ENCODE measurements around the gene FREY1. TPM values are rescaled to one million over a fixed set of nuclear protein-coding genes. Genes with fewer than 3 reads are reported as not detected.

FREY1 gene
- total RNA-seq, 1 donor from 2014 or later: 0.53 TPM

DNA sequence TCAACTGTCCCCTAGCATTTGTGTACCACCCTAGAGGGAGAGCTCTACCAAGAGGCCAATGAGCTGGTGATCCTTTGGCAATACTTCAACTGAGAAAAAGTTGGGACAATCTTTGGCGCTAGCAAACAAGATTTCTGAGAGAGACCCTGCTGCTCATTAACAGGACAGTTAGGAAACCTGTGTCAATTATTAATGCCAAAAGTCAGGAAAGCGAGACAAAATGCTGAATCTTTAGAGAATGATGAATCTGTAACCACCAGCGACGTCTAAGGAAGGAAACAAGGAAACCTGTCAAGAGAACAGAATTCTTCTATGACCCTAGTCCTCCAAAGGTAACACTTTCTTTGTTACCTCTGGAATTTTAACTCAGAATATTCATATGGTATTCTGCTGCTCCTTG, 35.3 kb upstream of the FREY1 start:
- no peaks in the 10 kb centered on the region for H3K4me1 ChIP-seq
- no peak overlapping the region for H3K27ac ChIP-seq
- intact Hi-C loops (cut with DNase I): no loop called here
- DNase-seq (no peak), ATAC-seq (no peak)
- peaks cover 85% of the 10 kb centered on the region for H3K36me3 ChIP-seq
- H3K9me3 ChIP-seq: no peaks in the 10 kb centered on the region
- H3K27me3 ChIP-seq (ENCODE audit: low read depth): no peaks in the 10 kb centered on the region
- no peak overlapping the region for H3K4me3 ChIP-seq
- TF ChIP-seq, protein P1, sequence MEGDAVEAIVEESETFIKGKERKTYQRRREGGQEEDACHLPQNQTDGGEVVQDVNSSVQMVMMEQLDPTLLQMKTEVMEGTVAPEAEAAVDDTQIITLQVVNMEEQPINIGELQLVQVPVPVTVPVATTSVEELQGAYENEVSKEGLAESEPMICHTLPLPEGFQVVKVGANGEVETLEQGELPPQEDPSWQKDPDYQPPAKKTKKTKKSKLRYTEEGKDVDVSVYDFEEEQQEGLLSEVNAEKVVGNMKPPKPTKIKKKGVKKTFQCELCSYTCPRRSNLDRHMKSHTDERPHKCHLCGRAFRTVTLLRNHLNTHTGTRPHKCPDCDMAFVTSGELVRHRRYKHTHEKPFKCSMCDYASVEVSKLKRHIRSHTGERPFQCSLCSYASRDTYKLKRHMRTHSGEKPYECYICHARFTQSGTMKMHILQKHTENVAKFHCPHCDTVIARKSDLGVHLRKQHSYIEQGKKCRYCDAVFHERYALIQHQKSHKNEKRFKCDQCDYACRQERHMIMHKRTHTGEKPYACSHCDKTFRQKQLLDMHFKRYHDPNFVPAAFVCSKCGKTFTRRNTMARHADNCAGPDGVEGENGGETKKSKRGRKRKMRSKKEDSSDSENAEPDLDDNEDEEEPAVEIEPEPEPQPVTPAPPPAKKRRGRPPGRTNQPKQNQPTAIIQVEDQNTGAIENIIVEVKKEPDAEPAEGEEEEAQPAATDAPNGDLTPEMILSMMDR (IDR thresholded peaks at IDR 0.05): no peak

DNA sequence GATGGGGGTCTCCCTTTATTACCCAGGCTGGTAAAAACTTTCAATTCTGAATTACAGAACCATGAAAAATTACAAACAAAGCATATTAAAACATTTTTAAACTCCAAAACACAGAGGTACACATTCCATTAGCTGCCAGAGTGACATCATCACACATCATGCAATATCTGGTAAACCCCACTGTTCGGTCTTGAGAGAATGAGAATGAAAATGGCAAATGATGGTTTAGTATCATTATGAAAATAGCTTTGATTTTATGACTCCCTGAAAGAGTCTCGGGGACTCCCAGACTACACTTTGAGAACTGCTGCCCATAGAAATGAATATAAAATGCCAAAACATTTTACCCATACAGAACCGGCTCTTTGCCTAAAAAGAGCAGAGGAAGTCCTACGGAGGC, 34.2 kb upstream of the FREY1 start:
- no peaks in the 10 kb centered on the region for H3K9me3 ChIP-seq
- no peak overlapping the region for H3K27ac ChIP-seq
- H3K36me3 ChIP-seq: peaks cover 85% of the 10 kb centered on the region
- no peak overlapping the region for H3K4me3 ChIP-seq
- DNase-seq: no peak
- TF ChIP-seq, protein P1 (IDR thresholded peaks at IDR 0.05): no peak
- H3K4me1 ChIP-seq: no peaks in the 10 kb centered on the region
- intact Hi-C loops (cut with DNase I): no loop called here
- no peaks in the 10 kb centered on the region for H3K27me3 ChIP-seq (ENCODE audit: low read depth)
- ATAC-seq: no peak

DNA sequence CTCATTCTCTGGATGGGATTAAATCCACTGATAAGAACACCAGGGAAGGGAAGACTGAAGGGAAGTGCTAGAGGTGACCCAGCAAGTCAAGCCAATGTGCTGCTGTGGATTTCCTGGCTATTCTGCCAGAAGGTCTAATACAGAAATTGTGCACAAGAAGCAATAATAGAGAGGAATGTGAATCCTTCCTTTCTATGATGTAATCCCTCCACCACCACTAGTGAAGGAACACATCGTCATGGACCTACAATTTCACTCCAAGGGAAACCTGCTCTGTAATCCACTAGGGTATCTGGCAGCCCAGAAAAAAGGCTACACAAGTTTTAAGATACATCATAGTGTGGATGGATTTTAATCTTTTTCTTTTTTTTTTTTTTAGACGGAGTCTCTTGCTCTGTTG, 32.8 kb upstream of the FREY1 start:
- intact Hi-C loops (cut with DNase I): no loop called here
- H3K36me3 ChIP-seq: peaks cover 85% of the 10 kb centered on the region
- H3K27ac ChIP-seq: no peak overlapping the region

DNA sequence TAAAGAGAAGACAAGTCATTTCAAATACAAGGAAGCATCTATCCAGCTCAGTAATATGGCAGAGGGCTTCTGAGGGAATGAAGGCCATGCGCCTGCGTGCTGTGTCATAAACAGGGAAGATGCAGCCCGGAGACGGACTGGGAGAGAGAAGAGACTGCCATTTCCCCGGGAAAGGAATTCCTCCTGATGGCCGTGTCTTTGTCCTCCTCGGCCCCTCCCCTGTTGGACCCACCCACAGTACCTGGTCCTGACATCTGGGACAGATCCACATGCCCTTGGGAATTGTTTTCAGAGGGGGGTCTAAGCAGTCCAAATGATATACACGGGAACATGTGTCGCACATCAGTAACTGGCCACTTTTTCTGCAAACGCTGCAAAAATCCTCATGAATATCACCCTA, 30.8 kb upstream of the FREY1 start:
- no peak overlapping the region for H3K27ac ChIP-seq
- intact Hi-C loops (cut with DNase I): no loop called here
- no peaks in the 10 kb centered on the region for H3K9me3 ChIP-seq
- DNase-seq: no peak
- no peak overlapping the region for H3K4me3 ChIP-seq
- H3K27me3 ChIP-seq (ENCODE audit: low read depth): no peaks in the 10 kb centered on the region
- TF ChIP-seq, protein P1 (IDR thresholded peaks at IDR 0.05): no peak
- ATAC-seq: no peak
- H3K4me1 ChIP-seq: no peaks in the 10 kb centered on the region
- peaks cover 86% of the 10 kb centered on the region for H3K36me3 ChIP-seq

More for the DNA sequence above, 32.8 kb upstream of the FREY1 start:
- TF ChIP-seq, protein P1 (IDR thresholded peaks at IDR 0.05): no peak
- no peaks in the 10 kb centered on the region for H3K27me3 ChIP-seq (ENCODE audit: low read depth)
- ATAC-seq: no peak
- H3K4me1 ChIP-seq: no peaks in the 10 kb centered on the region
- no peak for DNase-seq
- no peak overlapping the region for H3K4me3 ChIP-seq
- no peaks in the 10 kb centered on the region for H3K9me3 ChIP-seq

DNA sequence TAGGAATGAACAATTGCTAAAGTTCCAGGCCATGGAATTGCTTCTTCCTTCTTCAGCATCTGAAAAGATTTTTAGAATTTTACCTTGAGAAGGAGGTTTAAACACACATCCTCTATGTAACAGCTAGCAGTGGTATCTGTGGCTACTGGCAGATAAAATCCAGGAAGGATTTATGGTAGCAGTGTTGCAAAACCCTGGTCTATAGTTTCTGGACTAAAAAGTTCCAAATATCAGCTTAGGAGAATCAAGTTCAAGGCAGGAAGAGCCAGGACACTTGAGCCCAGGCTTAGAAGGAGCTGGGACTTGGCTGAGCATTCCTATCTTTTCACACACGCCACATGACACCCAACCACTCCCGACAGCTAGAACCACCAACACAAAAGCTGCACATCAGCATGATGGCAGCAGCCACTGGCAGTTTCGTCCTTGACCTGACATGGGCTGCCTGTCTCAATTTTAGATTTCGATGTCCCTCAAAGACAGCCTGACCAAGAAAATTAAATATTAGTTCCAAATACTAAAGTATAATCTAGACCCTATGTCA, 29.5 kb upstream of the FREY1 start:
- Histone ChIP-seq H3K9me3 (no peaks in the 10 kb centered on the region), H3K4me3 (no peak overlapping the region), H3K27ac (no peak overlapping the region), H3K36me3 (peaks cover 84% of the 10 kb centered on the region), H3K27me3 (ENCODE audit: low read depth) (no peaks in the 10 kb centered on the region), H3K4me1 (no peaks in the 10 kb centered on the region)
- DNase-seq (no peak), ATAC-seq (no peak)
- TF ChIP-seq, protein P1 (IDR thresholded peaks at IDR 0.05): no peak
- intact Hi-C loops (cut with DNase I): no loop called here

Data from lower lobe of right lung (tissue), 2 donors.